HepG2 (cell line): ENCODE results near the gene FHL3. TPM values are rescaled to one million over a fixed set of nuclear protein-coding genes. Genes with fewer than 3 reads are reported as not detected.

Experiments
- ARID5B ChIP-seq: IDR thresholded peaks from 2 replicates; pipeline ENCODE4 v1.4.0; 2020; ENCODE audit warnings: mild to moderate bottlenecking, missing genetic modification reagents
- BCL3 ChIP-seq: sonication (generic); formaldehyde crosslinking; IDR thresholded peaks from 2 replicates; pipeline ENCODE4 v1.5.1; 2020; ENCODE audit warnings: mild to moderate bottlenecking, missing genetic modification reagents, moderate library complexity
- KLF11 ChIP-seq: IDR thresholded peaks from 2 replicates; pipeline ENCODE4 v1.6.1; 2016; ENCODE audit warnings: missing compliant biosample characterization
- KLF16 ChIP-seq, 2 experiments: sonication (generic) in 1 of 2; formaldehyde crosslinking in 1 of 2; IDR thresholded peaks; 2 replicates each; pipeline versions ENCODE4 v1.6.1 to v1.8.0; 2016 to 2023; ENCODE audit warnings: missing genetic modification reagents in 2 of 2, missing compliant biosample characterization in 1 of 2
- MNT ChIP-seq: fragments of 450-650 bp; IDR thresholded peaks from 2 replicates; pipeline ENCODE4 v1.6.1; 2016
- NCOA2 ChIP-seq: sonication (generic); formaldehyde crosslinking; IDR thresholded peaks from 2 replicates; pipeline ENCODE4 v1.8.0; 2022; ENCODE audit warnings: inconsistent platforms
- NR2C2 ChIP-seq: sonication (generic); formaldehyde crosslinking; IDR thresholded peaks from 2 replicates; pipeline ENCODE4 v1.4.0; 2020; ENCODE audit warnings: missing genetic modification reagents, mild to moderate bottlenecking, moderate library complexity, borderline replicate concordance
- NR2F6 ChIP-seq, 2 experiments: IDR thresholded peaks; 2 replicates each; pipeline ENCODE4 v1.6.1; 2016; ENCODE audit warnings: antibody characterized with exemption in 1 of 2, mild to moderate bottlenecking in 1 of 2
- SATB2 ChIP-seq: sonication (generic); formaldehyde crosslinking; IDR thresholded peaks from 2 replicates; pipeline ENCODE4 v1.5.0; 2020; ENCODE audit warnings: missing genetic modification reagents
- THAP9 ChIP-seq: sonication (generic); formaldehyde crosslinking; IDR thresholded peaks from 2 replicates; pipeline ENCODE4; 2020; ENCODE audit warnings: missing genetic modification reagents, mild to moderate bottlenecking, borderline replicate concordance
- ZNF629 ChIP-seq: sonication (generic); formaldehyde crosslinking; conservative IDR thresholded peaks from 2 replicates; pipeline ENCODE4 v1.5.0; 2020; ENCODE audit warnings: missing genetic modification reagents
- ZNF788 ChIP-seq: sonication (generic); formaldehyde crosslinking; IDR thresholded peaks from 2 replicates; pipeline ENCODE4 v1.5.0; 2020; ENCODE audit warnings: mild to moderate bottlenecking, missing genetic modification reagents, borderline replicate concordance
- polyA plus RNA-seq, 8 experiments: library from polyadenylated mRNA; depleted of rRNA in 3 of 8; stranded (reverse) in 7 of 8; unstranded in 1 of 8; fragments of >200 nt; fragmentation: Illumina TruSeq in 4 of 8; extraction: Trizol in 4 of 8; gene quantifications; 2 replicates each; pipeline versions ENCODE4 v1.2.1 to v1.2.3, GENCODE V29; 2011 to 2016; ENCODE audit warnings: low read depth in 4 of 8, missing spikeins in 1 of 8, mixed read lengths in 1 of 8; ENCODE audit not compliant: insufficient read depth in 1 of 8
- total RNA-seq, 5 experiments: library from RNA; depleted of rRNA; stranded (reverse); fragments of >200 nt; fragmentation: Illumina TruSeq; extraction: Trizol; gene quantifications; 2 replicates each; pipeline ENCODE4 v1.2.3, GENCODE V29; 2016; ENCODE audit warnings: low read depth in 1 of 5
- TF ChIP-seq, protein P1 (sequence below): sonication (generic); formaldehyde crosslinking; IDR thresholded peaks from 2 replicates; pipeline ENCODE4 v1.4.0; 2020; ENCODE audit warnings: missing genetic modification reagents
- TF ChIP-seq, protein P2 (sequence below): conservative IDR thresholded peaks from 2 replicates; pipeline ENCODE4 v1.6.1; 2018; ENCODE audit warnings: missing genetic modification reagents

Gene FHL3
- total and polyA plus RNA-seq, 2 of the 13 experiments (the other 11 are each of a cell fraction or from before 2014, with no cell fraction given) = 2.8 to 6.6 TPM

DNA sequence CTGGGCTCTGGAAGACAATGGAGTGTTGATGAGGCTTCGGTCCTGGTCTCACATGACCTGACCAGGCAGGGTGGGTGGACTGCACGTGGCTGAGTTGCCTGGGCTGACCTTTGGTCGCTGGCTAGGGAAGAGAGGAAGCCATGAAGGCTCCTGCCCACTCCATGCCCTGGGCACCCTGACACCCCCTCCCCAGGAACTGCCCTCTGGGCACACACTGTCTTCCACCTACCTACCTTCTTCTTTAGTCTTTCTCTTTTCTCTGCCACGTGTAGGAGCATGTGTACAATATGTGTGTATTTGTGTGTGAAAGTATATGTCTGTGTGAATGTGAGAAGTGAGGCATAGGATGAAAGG lies 26.2 kb upstream of the FHL3 start (continued):
- TF ChIP-seq, protein P1, sequence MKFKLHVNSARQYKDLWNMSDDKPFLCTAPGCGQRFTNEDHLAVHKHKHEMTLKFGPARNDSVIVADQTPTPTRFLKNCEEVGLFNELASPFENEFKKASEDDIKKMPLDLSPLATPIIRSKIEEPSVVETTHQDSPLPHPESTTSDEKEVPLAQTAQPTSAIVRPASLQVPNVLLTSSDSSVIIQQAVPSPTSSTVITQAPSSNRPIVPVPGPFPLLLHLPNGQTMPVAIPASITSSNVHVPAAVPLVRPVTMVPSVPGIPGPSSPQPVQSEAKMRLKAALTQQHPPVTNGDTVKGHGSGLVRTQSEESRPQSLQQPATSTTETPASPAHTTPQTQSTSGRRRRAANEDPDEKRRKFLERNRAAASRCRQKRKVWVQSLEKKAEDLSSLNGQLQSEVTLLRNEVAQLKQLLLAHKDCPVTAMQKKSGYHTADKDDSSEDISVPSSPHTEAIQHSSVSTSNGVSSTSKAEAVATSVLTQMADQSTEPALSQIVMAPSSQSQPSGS (CRISPR knock-in tag) = 0 out of 2 replicates have a peak, but pooled peaks have one; percentile 19
- TF ChIP-seq ARID5B (CRISPR knock-in tag) = peak; percentile 51; the same call in 1 of the 2 replicates
- no peak; the same call in 1 of the 2 replicates for TF ChIP-seq THAP9 (CRISPR knock-in tag)
- no peak for TF ChIP-seq NR2F6 (IDR thresholded peaks at IDR 0.05)
- peak; percentile 58; the same call in 1 of the 2 replicates for TF ChIP-seq NR2F6 (CRISPR knock-in tag; IDR thresholded peaks at IDR 0.05)
- TF ChIP-seq MNT = peak; percentile 71
- TF ChIP-seq KLF11 (CRISPR knock-in tag) = no peak
- TF ChIP-seq BCL3 (CRISPR knock-in tag) = no peak
- peak in 1 of 2 experiments; percentile 59; a peak in 1 of 4 replicates for TF ChIP-seq KLF16 (CRISPR knock-in tag; IDR thresholded peaks at IDR 0.05)
- TF ChIP-seq SATB2 = 0 out of 2 replicates have a peak, but pooled peaks have one; percentile 49
- 0 out of 2 replicates have a peak, but pooled peaks have one; percentile 24 for TF ChIP-seq NR2C2 (CRISPR knock-in tag)
- 0 out of 2 replicates have a peak, but pooled peaks have one; percentile 12 for TF ChIP-seq ZNF629 (CRISPR knock-in tag)
- TF ChIP-seq NCOA2 (CRISPR knock-in tag) = 0 out of 2 replicates have a peak, but pooled peaks have one; percentile 38
- peak; percentile 61; the same call in 1 of the 2 replicates for TF ChIP-seq ZNF788 (CRISPR knock-in tag)
- TF ChIP-seq, protein P2, sequence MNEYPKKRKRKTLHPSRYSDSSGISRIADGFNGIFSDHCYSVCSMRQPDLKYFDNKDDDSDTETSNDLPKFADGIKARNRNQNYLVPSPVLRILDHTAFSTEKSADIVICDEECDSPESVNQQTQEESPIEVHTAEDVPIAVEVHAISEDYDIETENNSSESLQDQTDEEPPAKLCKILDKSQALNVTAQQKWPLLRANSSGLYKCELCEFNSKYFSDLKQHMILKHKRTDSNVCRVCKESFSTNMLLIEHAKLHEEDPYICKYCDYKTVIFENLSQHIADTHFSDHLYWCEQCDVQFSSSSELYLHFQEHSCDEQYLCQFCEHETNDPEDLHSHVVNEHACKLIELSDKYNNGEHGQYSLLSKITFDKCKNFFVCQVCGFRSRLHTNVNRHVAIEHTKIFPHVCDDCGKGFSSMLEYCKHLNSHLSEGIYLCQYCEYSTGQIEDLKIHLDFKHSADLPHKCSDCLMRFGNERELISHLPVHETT (CRISPR knock-in tag) = 0 out of 2 replicates have a peak, but pooled peaks have one; percentile 38
